ENCODE measurements around the gene FITM1.
A peak's percentile ranks its signal among the peaks of the same experiment; 100 is the strongest.

The FITM1 gene

GRCh38 chr14:24114532-24115421 lies 15.7 kb upstream of the FITM1 start, which contains the start of the genes DCAF11 and NRL (continued):
- TF ChIP-seq ZNF521 (tag by site-specific recombination; IDR thresholded peaks at IDR 0.05) (no peak), ZNF19 (tag by site-specific recombination; IDR thresholded peaks at IDR 0.05; ENCODE audit: low read depth) (no peak), ZNF133 (tag by site-specific recombination; IDR thresholded peaks at IDR 0.05) (no peak), GLIS1 (tag by site-specific recombination; IDR thresholded peaks at IDR 0.05) (peak; percentile 85; the same call in 1 of the 2 replicates), ZNF701 (tag by site-specific recombination; IDR thresholded peaks at IDR 0.05) (no peak), ZNF426 (tag by site-specific recombination; IDR thresholded peaks at IDR 0.05) (no peak), ZNF248 (tag by site-specific recombination; IDR thresholded peaks at IDR 0.05) (no peak), ZEB2 (tag by site-specific recombination; IDR thresholded peaks at IDR 0.05) (peak; percentile 93), ZNF600 (tag by site-specific recombination; IDR thresholded peaks at IDR 0.05) (no peak; the same call in 1 of the 2 replicates), ZNF175 (tag by site-specific recombination; IDR thresholded peaks at IDR 0.05) (no peak), ZNF132 (tag by site-specific recombination; IDR thresholded peaks at IDR 0.05; ENCODE audit: borderline replicate concordance) (no peak), ZBTB8A (tag by site-specific recombination; IDR thresholded peaks at IDR 0.05) (peak; percentile 33), ZBTB49 (tag by site-specific recombination; IDR thresholded peaks at IDR 0.05; ENCODE audit: low read depth) (no peak), ZNF449 (tag by site-specific recombination; IDR thresholded peaks at IDR 0.05) (no peak; the same call in 1 of the 2 replicates), PRDM10 (tag by site-specific recombination; IDR thresholded peaks at IDR 0.05) (peak; percentile 92), ZNF530 (tag by site-specific recombination; IDR thresholded peaks at IDR 0.05; ENCODE audit: low read depth) (no peak), ZNF24 (tag by site-specific recombination; IDR thresholded peaks at IDR 0.05) (no peak), ZNF677 (tag by site-specific recombination; IDR thresholded peaks at IDR 0.05) (no peak), KLF16 (tag by site-specific recombination; IDR thresholded peaks at IDR 0.05) (peak; percentile 99), ZNF404 (tag by site-specific recombination; IDR thresholded peaks at IDR 0.05) (no peak), ZNF707 (tag by site-specific recombination; IDR thresholded peaks at IDR 0.05) (no peak), ZBTB21 (tag by site-specific recombination; IDR thresholded peaks at IDR 0.05) (peak; percentile 97), PRDM6 (tag by site-specific recombination; IDR thresholded peaks at IDR 0.05) (no peak), ZNF623 (tag by site-specific recombination; IDR thresholded peaks at IDR 0.05) (no peak), ZNF416 (tag by site-specific recombination; IDR thresholded peaks at IDR 0.05) (no peak), ZBTB20 (tag by site-specific recombination; IDR thresholded peaks at IDR 0.05) (no peak), ZNF433 (tag by site-specific recombination; IDR thresholded peaks at IDR 0.05; ENCODE audit: low read depth) (no peak), ZNF549 (tag by site-specific recombination; IDR thresholded peaks at IDR 0.05) (no peak), EGR2 (tag by site-specific recombination; IDR thresholded peaks at IDR 0.05; ENCODE audit: low read depth) (peak; percentile 98), HOXC10 (CRISPR knock-in tag; IDR thresholded peaks at IDR 0.05) (peak; percentile 98), ZNF747 (tag by site-specific recombination; IDR thresholded peaks at IDR 0.05) (no peak)

All from HEK293 (cell line).